ENCODE measurements around the gene MAL. TPM values are rescaled to one million over a fixed set of nuclear protein-coding genes. Genes with fewer than 3 reads are reported as not detected.
A peak's percentile ranks its signal among the peaks of the same experiment; 100 is the strongest.

Gene MAL
- total RNA-seq, 1 experiment from 2014 or later = not detected

DNA sequence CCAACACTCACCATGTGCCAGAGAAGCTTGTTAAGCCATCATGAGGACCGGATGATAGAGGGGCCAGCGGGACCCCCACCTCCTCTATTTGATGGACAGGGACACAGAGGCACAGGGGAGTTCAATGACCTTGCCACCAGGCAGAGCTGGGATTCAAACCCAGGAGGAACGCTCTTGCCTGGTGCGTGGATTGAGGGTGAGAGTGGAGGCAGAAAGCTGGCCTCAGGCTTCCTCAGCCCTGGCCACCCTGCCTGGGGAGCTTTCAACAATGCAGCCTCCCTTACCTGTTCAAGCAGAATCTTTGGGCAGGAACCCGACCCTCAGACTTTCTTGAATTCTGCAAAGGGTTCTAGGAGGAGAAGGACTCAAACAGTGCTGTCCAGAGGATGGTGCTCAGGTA is 39.9 kb upstream of the MAL start:
- no peaks in the 10 kb centered on the region for H3K9me3 ChIP-seq (ENCODE audit: low read length)
- no peaks in the 10 kb centered on the region for H3K4me1 ChIP-seq (ENCODE audit: low read length)
- no peaks in the 10 kb centered on the region for H3K36me3 ChIP-seq (ENCODE audit: insufficient read depth, low read length)
- no peak overlapping the region for H2AFZ ChIP-seq (ENCODE audit: low read length)
- H3K9me2 ChIP-seq (replicated peaks; ENCODE audit: insufficient read depth, low read length) = no peaks in the 10 kb centered on the region
- no peaks in the 10 kb centered on the region for H4K20me1 ChIP-seq (ENCODE audit: insufficient read depth, low read depth, low read length)
- no peaks in the 10 kb centered on the region for H3K27me3 ChIP-seq (ENCODE audit: low read length)
- no peak overlapping the region for H3K27ac ChIP-seq (ENCODE audit: low read length)
- no peak overlapping the region for H3K4me2 ChIP-seq (ENCODE audit: low read depth, low read length, poor library complexity, severe bottlenecking)
- no peak overlapping the region for H3K4me3 ChIP-seq (ENCODE audit: low read length)
- no peak for DNase-seq
- H3K9ac ChIP-seq (ENCODE audit: low read length) = no peak overlapping the region
- no peaks in the 10 kb centered on the region for H3K79me2 ChIP-seq (ENCODE audit: low read length)

DNA sequence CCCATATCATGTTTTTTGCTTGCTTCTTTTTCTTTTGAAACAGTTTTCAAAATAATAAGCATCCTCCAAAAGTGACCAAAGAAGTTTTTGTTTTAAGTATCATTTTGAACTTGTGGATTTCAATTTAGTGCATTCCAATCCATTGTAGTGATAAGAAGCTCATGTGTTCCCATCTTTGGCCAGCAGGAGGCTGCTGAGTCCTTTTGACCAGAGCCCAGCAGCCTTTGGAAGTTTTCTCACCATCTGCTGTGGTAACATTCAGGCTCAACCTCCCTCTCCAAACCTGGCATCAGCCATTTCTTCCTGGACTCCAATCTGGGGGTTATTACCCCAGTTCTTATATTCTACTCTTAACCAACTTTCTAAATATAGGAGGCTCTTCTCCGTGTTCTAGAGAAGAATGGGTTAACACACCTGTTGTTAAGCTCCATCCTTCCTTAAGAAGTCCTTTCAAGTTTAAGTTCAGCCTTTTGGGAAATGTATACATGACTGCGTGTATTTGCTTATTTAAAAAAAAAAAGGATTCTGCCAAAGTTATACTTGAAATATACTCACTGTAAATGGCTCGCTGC is 39.0 kb upstream of the MAL start:
- Histone ChIP-seq H3K9ac (ENCODE audit: low read length) (no peak overlapping the region), H3K4me1 (ENCODE audit: low read length) (no peaks in the 10 kb centered on the region), H3K9me3 (ENCODE audit: low read length) (no peaks in the 10 kb centered on the region), H3K9me2 (replicated peaks; ENCODE audit: insufficient read depth, low read length) (no peaks in the 10 kb centered on the region), H3K27ac (ENCODE audit: low read length) (no peak overlapping the region), H4K20me1 (ENCODE audit: insufficient read depth, low read depth, low read length) (no peaks in the 10 kb centered on the region), H3K4me2 (ENCODE audit: low read depth, low read length, poor library complexity, severe bottlenecking) (no peak overlapping the region), H3K79me2 (ENCODE audit: low read length) (no peaks in the 10 kb centered on the region), H3K36me3 (ENCODE audit: insufficient read depth, low read length) (no peaks in the 10 kb centered on the region), H2AFZ (ENCODE audit: low read length) (no peak overlapping the region), H3K27me3 (ENCODE audit: low read length) (no peaks in the 10 kb centered on the region), H3K4me3 (ENCODE audit: low read length) (no peak overlapping the region)
- DNase-seq = peak; percentile 75

DNA sequence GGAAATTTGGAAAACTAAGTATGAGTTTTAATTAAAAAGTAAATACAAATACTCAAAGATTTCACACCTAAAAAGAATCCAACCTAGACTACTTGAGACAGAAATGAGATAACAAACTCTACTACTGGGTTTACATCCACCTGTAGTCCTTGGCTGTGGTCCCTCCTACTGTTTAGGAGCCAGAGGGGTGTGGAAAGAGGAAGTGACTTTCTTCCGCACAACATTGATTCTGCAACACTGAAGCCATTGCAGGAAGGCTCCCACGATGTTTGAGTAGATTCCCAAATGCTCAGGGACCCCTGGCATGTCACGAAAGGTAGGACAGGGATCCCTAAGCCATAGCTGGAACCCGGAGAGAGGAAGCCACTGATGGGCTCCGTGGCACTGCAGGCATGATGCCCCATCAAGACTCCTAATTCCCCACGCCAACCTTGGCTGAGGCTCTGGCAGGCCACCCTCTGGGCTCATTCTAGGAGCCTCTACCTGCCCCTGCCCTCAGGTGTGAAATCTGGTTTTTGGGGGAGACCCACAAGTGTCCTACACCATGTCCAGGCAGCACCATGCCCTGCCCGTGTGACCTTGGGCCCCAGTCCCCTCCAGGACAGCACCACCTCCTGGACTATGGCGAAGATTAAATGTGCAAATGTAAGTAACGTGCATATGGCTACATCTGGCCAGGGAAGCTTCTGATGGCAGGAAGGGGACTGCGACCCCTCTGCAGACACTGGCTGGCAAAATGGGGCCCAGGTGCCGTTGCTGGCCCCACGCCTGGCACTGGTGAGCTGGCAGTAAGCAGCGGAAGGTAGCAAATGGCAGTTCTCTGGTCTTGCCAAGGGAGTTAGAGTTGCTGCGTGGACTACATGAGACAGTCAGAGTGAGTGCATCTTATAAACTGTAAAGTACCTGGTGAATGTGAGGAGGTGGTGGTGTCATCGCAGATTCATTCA is 38.2 kb upstream of the MAL start:
- no peak overlapping the region for H3K27ac ChIP-seq (ENCODE audit: low read length)

DNA sequence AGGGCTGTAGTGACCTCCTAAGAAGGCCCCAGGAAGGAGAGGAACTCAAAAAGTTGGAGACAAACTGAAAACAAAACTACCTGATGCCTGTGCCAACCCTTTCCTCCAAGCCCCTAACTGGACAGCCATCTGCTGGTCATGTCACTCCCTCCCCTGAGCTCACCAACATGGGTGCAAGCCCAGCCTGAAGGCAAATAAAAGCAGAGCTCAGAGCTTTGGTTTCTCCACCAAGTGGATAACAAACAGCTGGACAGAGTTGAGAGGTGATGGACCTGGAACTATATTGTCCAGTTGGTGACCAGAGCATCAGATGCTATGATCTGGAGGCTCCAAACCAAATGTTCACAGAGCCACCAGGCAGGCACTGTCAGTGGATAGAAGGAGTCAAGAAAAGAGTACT is 34.6 kb upstream of the MAL start:
- no peak overlapping the region for H2AFZ ChIP-seq (ENCODE audit: low read length)
- H3K4me2 ChIP-seq (ENCODE audit: low read depth, low read length, poor library complexity, severe bottlenecking) = no peak overlapping the region
- H3K79me2 ChIP-seq (ENCODE audit: low read length) = no peaks in the 10 kb centered on the region
- no peak for DNase-seq
- H3K9me2 ChIP-seq (replicated peaks; ENCODE audit: insufficient read depth, low read length) = no peaks in the 10 kb centered on the region
- H3K4me1 ChIP-seq (ENCODE audit: low read length) = peaks cover 6% of the 10 kb centered on the region
- H3K9me3 ChIP-seq (ENCODE audit: low read length) = no peaks in the 10 kb centered on the region
- H3K36me3 ChIP-seq (ENCODE audit: insufficient read depth, low read length) = no peaks in the 10 kb centered on the region
- no peaks in the 10 kb centered on the region for H4K20me1 ChIP-seq (ENCODE audit: insufficient read depth, low read depth, low read length)
- H3K9ac ChIP-seq (ENCODE audit: low read length) = no peak overlapping the region
- H3K27me3 ChIP-seq (ENCODE audit: low read length) = no peaks in the 10 kb centered on the region
- no peak overlapping the region for H3K27ac ChIP-seq (ENCODE audit: low read length)
- no peak overlapping the region for H3K4me3 ChIP-seq (ENCODE audit: low read length)

More for the DNA sequence above, 38.2 kb upstream of the MAL start:
- Histone ChIP-seq H3K36me3 (ENCODE audit: insufficient read depth, low read length) (no peaks in the 10 kb centered on the region), H3K27me3 (ENCODE audit: low read length) (no peaks in the 10 kb centered on the region), H3K9me2 (replicated peaks; ENCODE audit: insufficient read depth, low read length) (no peaks in the 10 kb centered on the region), H3K9ac (ENCODE audit: low read length) (no peak overlapping the region), H3K79me2 (ENCODE audit: low read length) (no peaks in the 10 kb centered on the region), H3K4me3 (ENCODE audit: low read length) (no peak overlapping the region), H3K4me1 (ENCODE audit: low read length) (no peaks in the 10 kb centered on the region), H2AFZ (ENCODE audit: low read length) (no peak overlapping the region), H3K9me3 (ENCODE audit: low read length) (no peaks in the 10 kb centered on the region), H4K20me1 (ENCODE audit: insufficient read depth, low read depth, low read length) (no peaks in the 10 kb centered on the region), H3K4me2 (ENCODE audit: low read depth, low read length, poor library complexity, severe bottlenecking) (no peak overlapping the region)
- DNase-seq = no peak

DNA sequence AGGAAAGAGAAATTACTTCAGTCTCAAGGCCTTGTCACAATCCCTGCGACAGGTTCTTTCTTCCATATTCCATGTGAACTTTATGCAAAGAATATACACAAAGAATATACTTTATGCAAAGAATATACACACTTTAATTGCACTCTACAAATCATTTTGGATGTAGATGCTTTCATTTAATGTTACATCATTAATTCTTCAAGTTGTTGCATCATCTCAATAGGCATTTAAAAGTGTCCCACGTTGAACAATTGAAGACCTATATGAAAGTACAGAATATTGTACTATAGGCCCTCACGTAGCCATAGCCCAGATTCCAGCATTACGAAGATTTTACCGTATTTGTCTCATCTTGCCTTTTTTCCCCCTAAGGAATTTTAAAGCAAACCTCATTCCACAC is 33.1 kb upstream of the MAL start:
- H3K4me1 ChIP-seq (ENCODE audit: low read length) = peaks cover 14% of the 10 kb centered on the region
- no peaks in the 10 kb centered on the region for H3K27me3 ChIP-seq (ENCODE audit: low read length)
- H4K20me1 ChIP-seq (ENCODE audit: insufficient read depth, low read depth, low read length) = no peaks in the 10 kb centered on the region
- no peak for DNase-seq
- H3K9ac ChIP-seq (ENCODE audit: low read length) = no peak overlapping the region
- H3K27ac ChIP-seq (ENCODE audit: low read length) = no peak overlapping the region
- H3K79me2 ChIP-seq (ENCODE audit: low read length) = no peaks in the 10 kb centered on the region
- no peaks in the 10 kb centered on the region for H3K9me2 ChIP-seq (replicated peaks; ENCODE audit: insufficient read depth, low read length)
- H3K4me3 ChIP-seq (ENCODE audit: low read length) = no peak overlapping the region
- H3K36me3 ChIP-seq (ENCODE audit: insufficient read depth, low read length) = no peaks in the 10 kb centered on the region
- no peak overlapping the region for H2AFZ ChIP-seq (ENCODE audit: low read length)
- H3K4me2 ChIP-seq (ENCODE audit: low read depth, low read length, poor library complexity, severe bottlenecking) = no peak overlapping the region
- no peaks in the 10 kb centered on the region for H3K9me3 ChIP-seq (ENCODE audit: low read length)

DNA sequence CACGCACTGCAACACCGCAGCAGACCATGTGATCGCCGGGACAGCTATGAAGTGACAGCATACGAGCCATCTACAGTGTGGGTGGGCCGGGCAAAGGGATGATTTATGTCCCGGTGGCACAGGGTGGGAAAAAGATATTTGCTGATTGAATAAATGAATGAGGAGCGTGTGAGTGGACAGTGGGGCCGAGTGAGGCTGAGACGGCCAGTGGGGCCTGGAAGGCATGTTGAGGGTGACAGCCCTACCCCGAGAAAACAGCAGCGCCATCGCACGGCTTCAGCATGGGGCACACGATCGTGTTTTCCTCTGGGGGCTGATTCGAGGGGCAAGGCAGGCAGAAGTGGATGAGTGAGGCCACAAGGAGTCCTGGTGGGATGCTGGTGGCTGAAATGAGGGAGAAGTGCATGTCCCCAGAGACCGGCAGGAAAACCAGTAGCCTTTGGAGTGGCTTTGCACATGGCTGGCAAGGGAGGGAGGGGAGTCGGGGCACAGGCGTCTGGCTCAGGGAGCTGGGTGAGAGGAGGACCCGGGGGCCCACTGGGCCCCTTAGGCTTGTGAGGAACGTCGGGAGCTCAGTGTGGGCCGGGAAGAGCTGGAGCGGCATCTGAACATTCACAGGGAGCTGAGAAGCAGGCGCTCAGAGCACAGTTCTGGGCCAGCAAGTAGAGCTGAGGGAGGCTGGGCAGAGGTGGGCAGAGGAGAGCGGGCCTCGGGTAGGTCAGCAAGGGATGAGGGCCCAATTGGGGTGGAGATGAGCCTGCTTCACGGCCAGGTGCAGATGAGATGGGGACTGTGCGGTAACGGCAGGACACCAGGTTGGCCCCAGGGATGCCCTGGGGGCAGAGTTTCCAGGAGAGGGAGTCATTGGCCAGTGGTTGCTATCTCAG is 32.1 kb upstream of the MAL start:
- DNase-seq = no peak
- no peak overlapping the region for H3K9ac ChIP-seq (ENCODE audit: low read length)
- no peak overlapping the region for H2AFZ ChIP-seq (ENCODE audit: low read length)
- no peak overlapping the region for H3K27ac ChIP-seq (ENCODE audit: low read length)
- H3K27me3 ChIP-seq (ENCODE audit: low read length) = no peaks in the 10 kb centered on the region
- no peak overlapping the region for H3K4me2 ChIP-seq (ENCODE audit: low read depth, low read length, poor library complexity, severe bottlenecking)
- H3K79me2 ChIP-seq (ENCODE audit: low read length) = no peaks in the 10 kb centered on the region
- no peaks in the 10 kb centered on the region for H3K36me3 ChIP-seq (ENCODE audit: insufficient read depth, low read length)
- H3K9me3 ChIP-seq (ENCODE audit: low read length) = no peaks in the 10 kb centered on the region
- peaks cover 14% of the 10 kb centered on the region for H3K4me1 ChIP-seq (ENCODE audit: low read length)
- H3K4me3 ChIP-seq (ENCODE audit: low read length) = no peak overlapping the region
- H3K9me2 ChIP-seq (replicated peaks; ENCODE audit: insufficient read depth, low read length) = no peaks in the 10 kb centered on the region
- no peaks in the 10 kb centered on the region for H4K20me1 ChIP-seq (ENCODE audit: insufficient read depth, low read depth, low read length)

DNA sequence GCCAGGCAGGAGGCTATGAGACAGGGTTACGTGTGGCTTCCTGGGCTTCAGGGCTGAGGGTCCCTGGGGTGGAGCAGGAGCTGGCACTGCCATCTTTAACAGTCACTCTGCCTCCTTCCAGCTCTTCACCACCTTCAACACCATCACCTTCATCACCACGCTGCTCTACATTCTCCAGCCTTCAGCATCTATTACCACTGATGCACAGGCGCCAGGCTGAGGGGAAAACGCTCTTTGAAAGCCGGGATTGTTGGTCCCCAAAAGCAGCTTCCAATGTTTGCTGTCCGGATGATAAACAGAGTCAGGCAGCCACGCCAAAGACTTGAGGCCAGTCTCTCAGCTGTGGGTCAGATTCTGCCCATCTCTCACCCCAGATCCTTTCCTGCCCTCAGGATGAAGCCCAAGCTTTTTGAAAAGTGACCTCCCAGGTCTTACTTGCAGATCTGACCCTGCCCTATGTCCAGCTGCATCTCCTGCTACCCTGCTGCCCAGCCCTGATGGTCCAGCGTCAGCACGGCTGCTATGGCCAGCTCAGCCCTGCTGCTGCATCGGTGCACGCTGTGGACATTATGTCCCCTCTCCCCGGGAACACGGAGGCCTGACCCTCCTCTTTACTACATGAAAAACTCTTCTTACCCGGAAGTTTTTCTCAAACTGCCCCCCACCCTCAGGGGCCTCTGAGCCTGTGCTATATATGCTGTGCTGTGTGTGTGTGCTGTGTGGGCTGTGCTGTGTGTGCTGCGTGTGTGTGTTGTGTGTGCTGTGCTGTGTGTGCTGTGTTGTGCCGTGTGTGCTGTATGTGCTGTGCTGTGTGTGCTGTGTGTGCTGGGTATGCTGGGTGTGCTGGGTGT is 31.2 kb upstream of the MAL start:
- no peaks in the 10 kb centered on the region for H3K27me3 ChIP-seq (ENCODE audit: low read length)
- no peak overlapping the region for H3K4me2 ChIP-seq (ENCODE audit: low read depth, low read length, poor library complexity, severe bottlenecking)
- H3K4me1 ChIP-seq (ENCODE audit: low read length) = peaks cover 14% of the 10 kb centered on the region
- DNase-seq = no peak
- H3K27ac ChIP-seq (ENCODE audit: low read length) = no peak overlapping the region
- no peaks in the 10 kb centered on the region for H4K20me1 ChIP-seq (ENCODE audit: insufficient read depth, low read depth, low read length)
- H3K9me2 ChIP-seq (replicated peaks; ENCODE audit: insufficient read depth, low read length) = no peaks in the 10 kb centered on the region
- no peak overlapping the region for H2AFZ ChIP-seq (ENCODE audit: low read length)
- no peak overlapping the region for H3K4me3 ChIP-seq (ENCODE audit: low read length)
- H3K9me3 ChIP-seq (ENCODE audit: low read length) = no peaks in the 10 kb centered on the region
- no peak overlapping the region for H3K9ac ChIP-seq (ENCODE audit: low read length)
- no peaks in the 10 kb centered on the region for H3K36me3 ChIP-seq (ENCODE audit: insufficient read depth, low read length)
- no peaks in the 10 kb centered on the region for H3K79me2 ChIP-seq (ENCODE audit: low read length)

Measured in Karpas-422 (cell line).